Adrenal gland (tissue), 12 donors: Measurements from ENCODE around the gene SLC17A6. TPM values are rescaled to one million over a fixed set of nuclear protein-coding genes. Genes with fewer than 3 reads are reported as not detected.

ENCODE experiments used
- DNase-seq, 7 donors: peaks; one replicate each; pipeline ENCODE4 v3.0.0-alpha.2; 2019 to 2020
- H3K27ac ChIP-seq, 5 donors: fragments of 200-600 bp; sonication (generic) in 4 of 5; 1 replicate in 3 of 5; 2 replicates in 2 of 5; pipeline versions ENCODE4 v1.5.1 to v1.8.0; 2016 to 2020; ENCODE audit warnings: mild to moderate bottlenecking in 1 of 5
- H3K27me3 ChIP-seq: fragments of 200-600 bp; 2 replicates; pipeline ENCODE4 v1.8.0; 2021
- H3K36me3 ChIP-seq, 2 donors: fragments of 200-600 bp; replicated peaks in 1 of 2; 1 replicate in 1 of 2; 2 replicates in 1 of 2; pipeline versions ENCODE4 v1.5.1 to v1.8.0; 2018 to 2022
- H3K4me1 ChIP-seq, 2 donors: fragments of 200-600 bp; replicated peaks in 1 of 2; 1 replicate in 1 of 2; 2 replicates in 1 of 2; pipeline versions ENCODE4 v1.5.1 to v1.8.0; 2018 to 2021
- H3K4me3 ChIP-seq, 4 donors: fragments of 200-600 bp; sonication (generic) in 3 of 4; one replicate each; pipeline ENCODE4 v1.5.1; 2016 to 2018
- H3K9me3 ChIP-seq, 3 donors: fragments of 200-600 bp; sonication (generic) in 1 of 3; replicated peaks in 1 of 3; 1 replicate in 2 of 3; 2 replicates in 1 of 3; pipeline versions ENCODE4 v1.5.1 to v1.8.0; 2016 to 2021
- CTCF ChIP-seq, 6 experiments: fragments of 450-650 bp in 4 of 6; fragments of 200-600 bp in 2 of 6; sonication (generic) in 1 of 6; IDR thresholded peaks; 1 replicate in 5 of 6; 2 replicates in 1 of 6; pipeline versions ENCODE4 v1.5.1 to v1.8.0; 2016 to 2021; ENCODE audit warnings: antibody characterized with exemption in 6 of 6, mild to moderate bottlenecking in 2 of 6, moderate library complexity in 1 of 6
- POLR2A ChIP-seq, 2 donors: fragments of 450-650 bp; IDR thresholded peaks; one replicate each; pipeline ENCODE4 v1.6.1; 2017; ENCODE audit warnings: antibody characterized with exemption in 2 of 2, mild to moderate bottlenecking in 2 of 2, moderate library complexity in 1 of 2
- WGBS, 4 donors: extraction: QIAGEN DNeasy Blood & Tissue Kit in 2 of 4; methylation state at CpG; one replicate each; pipeline versions ENCODE4 v1.1.5 to v1.1.7; 2013 to 2017; 5-methylcytosine and 5-hydroxymethylcytosine counted together
- intact Hi-C, 2 donors: fragments of 100-400 bp; cut with DNase I; formaldehyde crosslinking; loops; one replicate each; pipeline versions ENCODE4 v1.14.1 to v1.15.0; 2022 to 2023
- polyA plus RNA-seq, 3 donors: library from polyadenylated mRNA; stranded (reverse); fragments of 200-250 nt in 2 of 3; fragments of 350-450 nt in 1 of 3; fragmentation: Illumina TruSeq in 1 of 3; extraction: RNeasy Lipid Tissue Mini Kit (QIAGEN cat#74804) in 1 of 3; gene quantifications; one replicate each; pipeline ENCODE4 v1.2.3, GENCODE V29; 2013 to 2014
- total RNA-seq, 9 donors: library from RNA; depleted of rRNA in 4 of 9; stranded (reverse); fragments of >200 nt in 4 of 9; fragments of 120-200 nt in 1 of 9; fragmentation: NEBNext Ultra II Directional in 1 of 9; extraction: Animal tissue kit (Norgen Biotek cat#: 25700) in 1 of 9; gene quantifications; one replicate each; pipeline versions ENCODE4 v1.1.0 to v1.2.4, GENCODE V29; 2013 to 2023
- donor health status: healthy with polysubstance abuse.
- donor health status: Bipolar disorder and iron deficiency.
- donor health status: DM: yes; HTN: yes; CAD: no.
- donor health status: DM: no; HTN: no; CAD: no.
- donor health status: DM: no; HTN: no; CAD: no.
- donor health status: DM: yes; HTN: yes; CAD: no.

SLC17A6 gene
- total and polyA plus RNA-seq, 12 donors: not detected

- TF ChIP-seq CTCF (IDR thresholded peaks at IDR 0.05) (no peak), POLR2A (IDR thresholded peaks at IDR 0.05) (no peak)
- intact Hi-C loops: loop anchor here in 1 of 2 donors (5.0 kb wide), 1 partner anchor 446 kb away; no protein-coding TSS in a partner anchor
- peaks cover 68% of the 10 kb centered on the region for H3K27me3 ChIP-seq
- no peak overlapping the region for H3K4me3 ChIP-seq
- H3K36me3 ChIP-seq: no peaks in the 10 kb centered on the region
- no peak overlapping the region for H3K27ac ChIP-seq
- no peaks in the 10 kb centered on the region for H3K9me3 ChIP-seq
- no peak for DNase-seq
- H3K4me1 ChIP-seq: no peaks in the 10 kb centered on the region
- WGBS, 4 donors: 10 to 20% (median 13%) methylated on average over 9 to 40 of the region's 40 CpGs
These were observed 2.8 kb downstream of the SLC17A6 start for GRCh38 chr11:22340701-22341587.

GRCh38 chr11:22341588-22341931 lies 3.4 kb downstream of the SLC17A6 start:
- peaks cover 65% of the 10 kb centered on the region for H3K27me3 ChIP-seq
- no peaks in the 10 kb centered on the region for H3K36me3 ChIP-seq
- no peak overlapping the region for H3K4me3 ChIP-seq
- TF ChIP-seq POLR2A (IDR thresholded peaks at IDR 0.05): no peak
- TF ChIP-seq CTCF (IDR thresholded peaks at IDR 0.05): no peak
- H3K9me3 ChIP-seq: no peaks in the 10 kb centered on the region
- no peak overlapping the region for H3K27ac ChIP-seq
- 6 to 11% (median 8%) methylated on average over 5 to 23 of the region's 23 CpGs for WGBS, 4 donors
- intact Hi-C loops: loop anchor here in 1 of 2 donors (5.0 kb wide), 1 partner anchor 446 kb away; no protein-coding TSS in a partner anchor
- H3K4me1 ChIP-seq: no peaks in the 10 kb centered on the region
- no peak for DNase-seq

DNA sequence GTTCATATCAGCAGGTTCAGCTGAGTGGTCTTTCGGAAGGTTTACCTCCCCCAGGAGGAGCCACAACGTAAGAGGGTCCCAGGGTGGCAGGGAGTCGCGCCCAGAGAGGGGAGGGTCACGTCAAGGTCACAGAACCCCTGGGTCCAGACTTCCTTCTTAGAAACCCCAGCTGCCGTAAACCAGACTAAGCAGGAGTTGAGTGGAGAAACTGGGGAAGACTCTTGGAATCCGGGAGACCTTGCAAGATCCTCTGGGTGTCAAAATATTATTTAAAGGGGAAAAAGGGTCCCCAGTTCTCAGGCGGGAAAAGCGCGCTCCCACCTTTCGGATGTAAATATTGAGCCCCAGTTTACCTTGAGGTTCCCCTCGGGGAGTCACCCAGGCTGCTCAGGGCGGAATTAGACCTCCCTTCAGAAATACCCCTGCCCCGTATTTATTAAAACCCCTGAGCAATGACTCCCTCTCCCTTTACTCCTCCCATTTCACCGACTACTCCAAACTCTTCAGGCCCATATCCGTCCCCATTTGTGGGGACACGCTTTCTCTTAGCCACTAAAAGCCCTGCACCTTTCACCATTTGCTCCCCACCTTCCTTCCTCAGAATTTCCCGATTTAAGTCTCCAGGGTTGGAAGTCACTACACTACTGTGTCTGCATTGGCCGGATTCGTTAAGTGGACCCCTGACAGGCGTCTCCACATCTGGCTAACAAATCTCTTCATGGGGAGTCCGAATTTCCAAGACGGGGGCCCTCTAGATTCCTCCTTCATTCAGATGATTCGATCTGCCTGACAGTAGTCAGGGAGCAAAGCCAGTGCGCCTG lies 4.2 kb downstream of the SLC17A6 start:
- no peak for DNase-seq
- no peaks in the 10 kb centered on the region for H3K4me1 ChIP-seq
- WGBS, 4 donors: 6 to 9% (median 7%) methylated on average over 25 of the region's 25 CpGs
- no peaks in the 10 kb centered on the region for H3K9me3 ChIP-seq
- TF ChIP-seq CTCF (IDR thresholded peaks at IDR 0.05) (no peak), POLR2A (IDR thresholded peaks at IDR 0.05) (no peak)
- no peak overlapping the region for H3K27ac ChIP-seq
- intact Hi-C loops: loop anchor here in 1 of 2 donors (5.0 kb wide), 1 partner anchor 445 kb away; no protein-coding TSS in a partner anchor
- no peak overlapping the region for H3K4me3 ChIP-seq
- H3K27me3 ChIP-seq: peaks cover 56% of the 10 kb centered on the region
- H3K36me3 ChIP-seq: no peaks in the 10 kb centered on the region

DNA sequence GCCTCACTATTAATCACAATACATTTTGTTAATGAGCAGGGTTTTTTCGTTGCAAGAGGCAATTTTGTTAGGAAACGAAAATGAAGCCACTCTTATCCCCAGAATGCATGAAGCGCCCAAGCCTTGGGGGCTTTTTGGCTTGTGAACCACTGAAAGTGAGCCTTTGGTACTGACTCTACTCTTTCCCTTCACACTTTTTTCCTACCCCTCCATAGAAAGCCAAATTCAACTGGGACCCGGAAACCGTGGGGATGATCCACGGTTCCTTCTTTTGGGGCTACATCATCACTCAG lies 4.8 kb downstream of the SLC17A6 start:
- Histone ChIP-seq H3K27ac (no peak overlapping the region), H3K4me1 (no peaks in the 10 kb centered on the region), H3K36me3 (no peaks in the 10 kb centered on the region), H3K9me3 (no peaks in the 10 kb centered on the region), H3K4me3 (no peak overlapping the region), H3K27me3 (peaks cover 52% of the 10 kb centered on the region)
- intact Hi-C loops: loop anchor here in 1 of 2 donors (5.0 kb wide), 1 partner anchor 444 kb away; no protein-coding TSS in a partner anchor
- no peak for DNase-seq
- no peak for TF ChIP-seq POLR2A (IDR thresholded peaks at IDR 0.05)
- 1 to 4% (median 2%) methylated on average over 6 of the region's 6 CpGs for WGBS, 4 donors
